Measurements from ENCODE around the gene AGAP5.
"Not testable (repeated sequence)": the region's sequence is repeated elsewhere in the genome, so short reads cannot be mapped to it uniquely, and the experiment has no call there.

DNA sequence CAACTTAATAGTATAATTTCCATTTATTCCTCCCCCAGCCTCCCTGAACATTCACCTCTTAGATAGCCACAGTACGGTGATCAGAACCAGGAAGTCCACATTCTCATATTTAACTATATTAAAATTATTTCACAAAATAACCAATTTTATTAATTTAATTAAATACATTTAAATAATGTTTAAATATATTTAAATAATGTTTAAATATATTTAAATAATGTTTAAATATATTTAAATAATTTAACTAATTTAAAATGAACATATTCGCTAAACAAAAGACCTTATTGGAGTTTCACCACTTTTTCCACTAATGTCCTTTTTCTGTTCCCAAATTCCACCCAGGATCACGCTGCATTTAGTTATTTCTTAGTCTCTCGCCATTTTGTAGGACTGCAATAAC is 29.5 kb downstream of the AGAP5 start:
- not testable (repeated sequence) for TF ChIP-seq GTF2F1 (IDR thresholded peaks at IDR 0.05; ENCODE audit: borderline replicate concordance, low read depth, low read length); RBBP5 (IDR thresholded peaks at IDR 0.05; ENCODE audit: borderline replicate concordance, low read depth, low read length); EZH2 (IDR thresholded peaks at IDR 0.05; ENCODE audit: low read depth, low read length, severe bottlenecking); POLR2AphosphoS5 (IDR thresholded peaks at IDR 0.05; ENCODE audit: low read depth, low read length); KDM5A (IDR thresholded peaks at IDR 0.05; ENCODE audit: low read length); SAP30 (IDR thresholded peaks at IDR 0.05; ENCODE audit: insufficient read depth, insufficient replicate concordance, low read length); POLR2A (IDR thresholded peaks at IDR 0.05; ENCODE audit: control extremely low read depth in 1 of 2, low read depth in 2 of 2, low read length in 2 of 2); EP300 (IDR thresholded peaks at IDR 0.05; ENCODE audit: borderline replicate concordance in 1 of 2, low read depth in 2 of 2, low read length in 2 of 2); RFX5 (IDR thresholded peaks at IDR 0.05; ENCODE audit: borderline replicate concordance, low read depth, low read length); BCL11A (IDR thresholded peaks at IDR 0.05; ENCODE audit: low read depth in 2 of 2, low read length in 2 of 2); TAF1 (IDR thresholded peaks at IDR 0.05; ENCODE audit: low read depth, low read length)
- TF ChIP-seq, protein P1, sequence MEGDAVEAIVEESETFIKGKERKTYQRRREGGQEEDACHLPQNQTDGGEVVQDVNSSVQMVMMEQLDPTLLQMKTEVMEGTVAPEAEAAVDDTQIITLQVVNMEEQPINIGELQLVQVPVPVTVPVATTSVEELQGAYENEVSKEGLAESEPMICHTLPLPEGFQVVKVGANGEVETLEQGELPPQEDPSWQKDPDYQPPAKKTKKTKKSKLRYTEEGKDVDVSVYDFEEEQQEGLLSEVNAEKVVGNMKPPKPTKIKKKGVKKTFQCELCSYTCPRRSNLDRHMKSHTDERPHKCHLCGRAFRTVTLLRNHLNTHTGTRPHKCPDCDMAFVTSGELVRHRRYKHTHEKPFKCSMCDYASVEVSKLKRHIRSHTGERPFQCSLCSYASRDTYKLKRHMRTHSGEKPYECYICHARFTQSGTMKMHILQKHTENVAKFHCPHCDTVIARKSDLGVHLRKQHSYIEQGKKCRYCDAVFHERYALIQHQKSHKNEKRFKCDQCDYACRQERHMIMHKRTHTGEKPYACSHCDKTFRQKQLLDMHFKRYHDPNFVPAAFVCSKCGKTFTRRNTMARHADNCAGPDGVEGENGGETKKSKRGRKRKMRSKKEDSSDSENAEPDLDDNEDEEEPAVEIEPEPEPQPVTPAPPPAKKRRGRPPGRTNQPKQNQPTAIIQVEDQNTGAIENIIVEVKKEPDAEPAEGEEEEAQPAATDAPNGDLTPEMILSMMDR (IDR thresholded peaks at IDR 0.05; ENCODE audit: control extremely low read depth in 1 of 3, insufficient read depth in 1 of 3, low read depth in 1 of 3, low read length in 3 of 3), result not testable (repeated sequence)
- TF ChIP-seq, protein P2, sequence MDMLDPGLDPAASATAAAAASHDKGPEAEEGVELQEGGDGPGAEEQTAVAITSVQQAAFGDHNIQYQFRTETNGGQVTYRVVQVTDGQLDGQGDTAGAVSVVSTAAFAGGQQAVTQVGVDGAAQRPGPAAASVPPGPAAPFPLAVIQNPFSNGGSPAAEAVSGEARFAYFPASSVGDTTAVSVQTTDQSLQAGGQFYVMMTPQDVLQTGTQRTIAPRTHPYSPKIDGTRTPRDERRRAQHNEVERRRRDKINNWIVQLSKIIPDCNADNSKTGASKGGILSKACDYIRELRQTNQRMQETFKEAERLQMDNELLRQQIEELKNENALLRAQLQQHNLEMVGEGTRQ (IDR thresholded peaks at IDR 0.05; ENCODE audit: low read length), result not testable (repeated sequence)
